Hematopoietic multipotent progenitor cell treated with erythropoietin and hydrocortisone succinate and interleukin-3 and kit ligand, for 8 days (in vitro differentiated cells): ENCODE data around the gene E2F7.
"Not testable (repeated sequence)": the region's sequence is repeated elsewhere in the genome, so short reads cannot be mapped to it uniquely, and the experiment has no call there.

Source experiments
- DNase-seq: peaks from one replicate; pipeline ENCODE4 v3.0.0-alpha.2; 2015

Gene E2F7, protein sequence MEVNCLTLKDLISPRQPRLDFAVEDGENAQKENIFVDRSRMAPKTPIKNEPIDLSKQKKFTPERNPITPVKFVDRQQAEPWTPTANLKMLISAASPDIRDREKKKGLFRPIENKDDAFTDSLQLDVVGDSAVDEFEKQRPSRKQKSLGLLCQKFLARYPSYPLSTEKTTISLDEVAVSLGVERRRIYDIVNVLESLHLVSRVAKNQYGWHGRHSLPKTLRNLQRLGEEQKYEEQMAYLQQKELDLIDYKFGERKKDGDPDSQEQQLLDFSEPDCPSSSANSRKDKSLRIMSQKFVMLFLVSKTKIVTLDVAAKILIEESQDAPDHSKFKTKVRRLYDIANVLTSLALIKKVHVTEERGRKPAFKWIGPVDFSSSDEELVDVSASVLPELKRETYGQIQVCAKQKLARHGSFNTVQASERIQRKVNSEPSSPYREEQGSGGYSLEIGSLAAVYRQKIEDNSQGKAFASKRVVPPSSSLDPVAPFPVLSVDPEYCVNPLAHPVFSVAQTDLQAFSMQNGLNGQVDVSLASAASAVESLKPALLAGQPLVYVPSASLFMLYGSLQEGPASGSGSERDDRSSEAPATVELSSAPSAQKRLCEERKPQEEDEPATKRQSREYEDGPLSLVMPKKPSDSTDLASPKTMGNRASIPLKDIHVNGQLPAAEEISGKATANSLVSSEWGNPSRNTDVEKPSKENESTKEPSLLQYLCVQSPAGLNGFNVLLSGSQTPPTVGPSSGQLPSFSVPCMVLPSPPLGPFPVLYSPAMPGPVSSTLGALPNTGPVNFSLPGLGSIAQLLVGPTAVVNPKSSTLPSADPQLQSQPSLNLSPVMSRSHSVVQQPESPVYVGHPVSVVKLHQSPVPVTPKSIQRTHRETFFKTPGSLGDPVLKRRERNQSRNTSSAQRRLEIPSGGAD

GRCh38 chr12:77065361-77066204 lies at the start of gene E2F7:
Gene E2F7 (minus strand): TSS chr12:77065569. CDS start chr12:77064635, 934 bp downstream.
- peak; percentile 92 for DNase-seq

GRCh38 chr12:77113971-77114370 lies 48.6 kb upstream of the E2F7 start:
- DNase-seq: no peak

DNA sequence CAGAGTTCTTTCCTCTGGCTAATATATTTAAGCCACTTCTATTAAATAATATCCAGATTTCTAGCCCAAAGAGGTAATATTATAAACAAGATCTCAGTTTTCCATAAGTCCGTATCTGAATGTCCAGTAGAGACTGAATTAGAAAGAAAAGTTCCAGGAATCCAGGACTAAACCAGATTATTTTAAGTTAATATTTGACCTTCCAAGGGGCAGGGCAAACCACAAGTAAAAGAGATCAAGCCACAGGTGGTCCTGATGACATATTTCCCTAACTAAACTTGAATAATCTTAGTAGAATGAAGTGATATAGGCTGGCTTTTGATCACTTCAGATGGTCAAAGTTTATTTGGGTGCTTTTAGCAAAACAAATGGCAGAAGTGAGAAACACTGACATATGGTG lies 43.3 kb upstream of the E2F7 start:
- no peak for DNase-seq

DNA sequence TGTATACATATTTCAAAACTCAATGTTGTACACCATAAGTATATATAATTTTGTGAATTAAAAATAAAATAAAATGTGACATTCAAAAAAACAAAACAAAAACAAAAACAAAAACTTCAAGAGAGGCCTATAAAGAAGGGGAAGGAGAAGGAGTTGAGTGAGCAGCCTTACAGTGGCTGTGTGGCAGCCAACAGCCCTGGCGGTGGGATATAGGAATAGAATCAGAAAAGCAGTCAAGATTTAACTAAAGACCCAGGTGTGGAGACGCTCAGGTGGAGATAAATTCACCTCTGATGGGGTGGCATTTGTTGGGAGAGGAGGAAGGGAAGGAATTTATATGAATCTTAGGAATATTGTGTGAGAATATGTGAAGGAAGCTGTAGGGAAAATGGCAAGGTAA lies 41.8 kb upstream of the E2F7 start:
- no peak for DNase-seq

- no peak for DNase-seq
Measured at GRCh38 chr12:77104792-77105191, 39.4 kb upstream of the E2F7 start.

- DNase-seq: no peak
Measured at GRCh38 chr12:77104286-77104685, 38.9 kb upstream of the E2F7 start.

DNA sequence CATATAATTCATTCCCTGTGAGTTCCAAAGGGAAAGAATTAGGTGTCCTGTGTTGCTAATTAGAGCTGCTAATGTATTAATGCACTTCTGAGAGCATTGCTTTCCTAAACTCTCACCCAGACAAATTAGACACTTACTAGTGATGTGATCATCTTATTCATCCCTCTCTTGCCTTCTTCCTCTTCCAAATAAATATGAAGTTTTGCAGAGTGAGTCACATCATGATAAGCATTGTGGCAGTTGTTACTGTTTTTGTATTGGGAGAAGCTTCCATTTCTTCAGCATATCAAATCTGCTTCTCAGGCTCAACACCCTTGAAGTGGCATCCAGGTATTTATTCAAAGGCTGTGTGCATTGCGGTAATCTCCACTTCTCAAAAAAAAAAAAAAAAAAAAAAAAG lies 37.3 kb upstream of the E2F7 start:
- DNase-seq: no peak

- DNase-seq: no peak
Measured at GRCh38 chr12:77102123-77102522, 36.8 kb upstream of the E2F7 start.

- DNase-seq: no peak
Measured at GRCh38 chr12:77099799-77100198, 34.4 kb upstream of the E2F7 start.

DNA sequence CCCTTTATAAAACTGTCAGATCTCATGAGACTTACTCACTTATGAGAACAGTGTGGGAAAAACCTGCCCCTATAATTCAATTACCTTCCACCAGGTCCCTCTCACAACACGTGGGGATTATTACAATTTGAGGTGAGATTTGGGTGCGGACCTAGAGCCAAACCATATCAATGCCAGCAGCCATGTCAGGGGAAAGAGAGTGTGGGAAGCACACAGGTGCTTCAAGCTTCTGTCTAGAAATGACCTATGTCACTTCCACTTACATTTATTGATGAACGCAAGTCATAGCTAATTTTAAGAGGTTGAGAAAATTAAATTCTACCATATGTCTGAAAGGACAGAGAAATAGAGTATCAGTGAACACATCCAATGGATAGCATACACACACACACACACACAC lies 32.5 kb upstream of the E2F7 start:
- DNase-seq: no peak

DNA sequence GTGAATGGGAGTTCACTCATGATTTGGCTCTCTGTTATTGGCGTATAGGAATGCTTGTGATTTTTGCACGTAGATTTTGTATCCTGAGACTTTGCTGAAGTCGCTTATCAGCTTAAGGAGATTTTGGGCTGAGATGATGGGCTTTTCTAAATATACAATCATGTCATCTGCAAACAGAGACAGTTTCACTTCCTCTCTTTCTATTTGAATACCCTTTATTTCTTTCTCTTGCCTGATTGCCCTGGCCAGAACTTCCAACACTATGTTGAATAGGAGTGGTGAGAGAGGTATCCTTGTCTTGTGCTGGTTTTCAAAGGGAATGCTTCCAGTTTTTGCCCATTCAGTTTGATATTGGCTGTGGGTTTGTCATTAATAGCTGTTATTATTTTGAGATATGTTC lies 26.9 kb upstream of the E2F7 start:
- DNase-seq: not testable (repeated sequence)

DNA sequence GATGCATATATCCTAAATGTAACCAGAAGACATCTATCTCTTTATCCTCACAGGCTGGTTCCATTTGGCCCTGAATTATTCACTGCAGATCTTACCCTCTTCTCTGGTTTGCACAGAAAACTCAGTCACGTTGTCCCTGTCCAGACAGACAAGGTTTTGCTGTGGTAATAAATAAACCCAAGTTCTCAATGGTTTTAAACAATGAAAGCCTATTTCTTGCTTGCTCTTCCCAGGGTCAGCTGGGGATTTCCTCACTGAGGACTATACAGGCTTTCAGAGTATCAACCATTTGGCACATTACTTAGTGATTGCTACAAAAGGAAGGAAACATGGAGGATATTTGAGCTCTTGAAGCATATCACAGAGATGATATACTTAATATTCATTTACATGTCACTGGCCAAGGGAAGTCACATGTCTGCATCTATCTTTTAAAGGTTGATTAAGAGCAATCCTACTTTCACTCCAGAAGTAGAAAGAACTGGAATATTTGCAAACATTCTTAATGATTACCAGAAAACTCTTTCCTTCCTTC lies 24.4 kb upstream of the E2F7 start:
- DNase-seq: no peak

DNA sequence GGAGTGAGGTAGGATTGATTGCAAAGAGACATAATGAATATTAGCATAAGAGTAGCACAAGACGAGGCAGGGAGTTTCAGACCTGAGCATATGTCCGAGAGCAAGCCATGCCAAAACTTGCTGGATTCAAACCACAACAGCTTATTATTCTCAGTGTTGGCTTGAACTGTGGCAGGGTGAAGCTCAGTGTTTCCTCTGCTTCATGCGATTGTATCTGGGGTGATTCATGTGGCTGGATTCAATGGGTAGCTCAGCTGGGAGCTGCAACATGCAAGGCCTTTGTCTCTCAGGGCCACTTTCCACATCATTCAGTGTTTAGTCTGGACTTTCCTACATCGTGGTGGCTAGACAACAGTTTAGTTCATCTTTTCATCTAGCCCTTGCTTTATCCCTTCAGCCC lies 22.1 kb upstream of the E2F7 start:
- DNase-seq: no peak

DNA sequence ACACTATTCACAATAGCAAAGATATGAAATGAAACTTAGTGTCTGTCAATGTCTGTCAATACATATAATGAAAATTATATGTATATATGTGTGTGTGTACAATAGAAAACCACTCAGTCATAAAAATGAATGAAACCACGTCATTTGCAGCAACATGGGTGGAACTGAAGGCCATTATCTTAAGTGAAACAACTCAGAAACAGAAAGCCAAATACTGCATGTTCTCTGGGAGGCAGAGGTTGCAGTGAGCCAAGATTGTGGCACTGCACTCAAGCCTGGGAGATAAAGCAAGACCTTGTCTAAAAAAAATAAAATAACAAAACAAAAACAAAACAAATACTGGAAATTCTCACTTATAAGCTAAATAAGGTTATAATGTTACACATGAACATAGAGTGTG lies 16.7 kb upstream of the E2F7 start:
- no peak for DNase-seq

DNA sequence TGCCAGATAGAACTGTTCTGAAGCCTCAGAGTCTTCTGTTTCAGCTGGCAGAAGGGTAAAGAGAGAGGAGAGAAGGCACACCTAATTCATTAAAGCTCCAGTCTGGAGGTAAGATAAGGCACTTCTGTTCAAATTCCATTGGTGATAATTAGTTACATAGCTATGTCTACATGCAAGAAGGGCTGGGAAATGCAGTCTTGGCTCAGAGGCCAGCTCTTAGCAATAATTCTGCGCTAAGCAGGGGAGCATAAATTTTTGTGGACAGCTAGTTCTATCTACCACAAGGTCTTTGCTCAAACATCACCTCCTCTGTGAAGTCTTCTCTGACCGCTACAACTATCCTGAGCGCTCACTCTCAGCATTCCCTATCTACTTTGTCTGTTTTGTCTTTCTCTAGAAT lies 14.3 kb upstream of the E2F7 start:
- peak; percentile 31 for DNase-seq

DNA sequence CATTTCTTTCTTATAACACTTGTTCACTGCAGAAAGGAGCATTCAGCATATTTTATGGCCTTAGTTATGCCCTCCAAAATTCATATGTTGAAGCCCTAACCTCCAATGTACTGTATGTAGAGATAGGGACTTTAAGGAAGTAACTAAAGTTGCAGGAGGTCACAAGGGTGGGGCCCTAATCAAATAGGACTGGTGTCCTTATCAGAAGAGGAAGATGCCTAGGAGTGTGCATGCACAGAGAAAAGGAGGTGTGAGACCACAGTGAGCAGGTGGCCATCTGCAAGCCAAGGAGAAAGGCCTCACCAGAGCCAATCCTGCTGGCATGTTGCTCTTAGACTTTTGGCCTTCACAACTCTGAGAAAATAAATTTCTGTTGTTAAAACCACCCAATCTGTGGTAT lies 12.9 kb upstream of the E2F7 start:
- peak; percentile 82 for DNase-seq

DNA sequence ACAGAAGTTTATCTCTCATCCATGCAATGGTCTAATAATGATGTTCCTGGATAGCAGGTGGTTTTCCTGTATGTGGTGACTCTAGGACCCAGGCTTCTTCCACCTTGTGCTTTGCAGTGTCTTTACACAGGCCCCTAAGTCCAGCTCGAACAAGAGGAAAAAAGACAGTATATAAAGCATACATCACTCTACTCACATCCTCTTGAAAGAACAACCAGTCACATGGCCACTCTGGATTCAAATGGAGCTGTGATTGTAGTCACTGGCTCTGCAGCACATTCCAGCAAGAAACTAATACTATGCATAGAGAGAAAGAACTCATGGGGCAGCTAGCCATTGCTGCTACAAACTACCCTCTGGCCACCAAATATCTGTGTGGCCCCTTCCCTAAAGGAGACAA lies 11.5 kb upstream of the E2F7 start:
- DNase-seq: no peak

GRCh38 chr12:77073894-77074293 lies 8.5 kb upstream of the E2F7 start:
- not testable (repeated sequence) for DNase-seq

- DNase-seq: no peak
Measured at GRCh38 chr12:77072833-77073495, 7.6 kb upstream of the E2F7 start.

- no peak for DNase-seq
Measured at GRCh38 chr12:77070800-77071449, 5.6 kb upstream of the E2F7 start.

GRCh38 chr12:77070382-77070781 lies 5.0 kb upstream of the E2F7 start:
- DNase-seq: no peak

DNA sequence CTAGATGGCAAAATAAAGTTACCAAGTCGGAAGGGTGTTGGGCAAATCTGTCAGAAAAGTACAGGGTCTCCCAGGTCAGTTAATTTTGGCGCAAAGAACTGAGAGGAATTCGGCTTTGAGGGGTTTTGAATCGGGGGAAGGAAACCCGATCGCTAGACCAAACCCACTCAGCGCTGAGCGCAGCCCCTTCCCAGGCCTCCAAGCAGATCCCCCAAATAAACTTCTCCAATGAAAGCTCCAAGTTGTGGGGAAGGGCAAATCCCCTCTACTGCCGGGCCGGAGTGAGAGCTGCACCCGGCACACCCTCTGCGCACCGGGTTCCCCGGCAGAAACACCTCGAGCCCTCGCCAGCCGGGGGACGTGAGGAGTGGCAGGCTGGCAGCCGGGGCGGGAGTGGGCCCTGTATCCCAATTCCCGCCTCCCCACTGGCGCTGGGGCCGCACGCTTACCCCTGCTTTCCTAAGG lies 441 bp downstream of the E2F7 start:
- peak; percentile 41 for DNase-seq
